Thyroid gland (tissue), 4 donors: Measurements from ENCODE around the gene FTL. TPM values are rescaled to one million over a fixed set of nuclear protein-coding genes. Genes with fewer than 3 reads are reported as not detected.

Experiments
- DNase-seq, 2 donors: peaks; one replicate each; pipeline ENCODE4 v3.0.0-alpha.2; 2019
- H3K27ac ChIP-seq, 3 donors: fragments of 200-600 bp; sonication (generic); 1 replicate in 2 of 3; 2 replicates in 1 of 3; pipeline ENCODE4 v1.5.1; 2016 to 2019; ENCODE audit warnings: mild to moderate bottlenecking in 1 of 3, moderate library complexity in 1 of 3
- H3K27me3 ChIP-seq: fragments of 200-600 bp; sonication (generic); one replicate; pipeline ENCODE4 v1.5.1; 2019
- H3K36me3 ChIP-seq, 2 donors: fragments of 200-600 bp; sonication (generic); one replicate each; pipeline ENCODE4 v1.5.1; 2016 to 2019
- H3K4me1 ChIP-seq, 2 donors: fragments of 200-600 bp; sonication (generic); one replicate each; pipeline ENCODE4 v1.5.1; 2017 to 2019
- H3K4me3 ChIP-seq, 3 donors: fragments of 200-600 bp; sonication (generic); replicated peaks in 1 of 3; 1 replicate in 2 of 3; 2 replicates in 1 of 3; pipeline ENCODE4 v1.5.1; 2016; ENCODE audit warnings: mild to moderate bottlenecking in 1 of 3
- H3K9me3 ChIP-seq: fragments of 200-600 bp; sonication (generic); one replicate; pipeline ENCODE4 v1.5.1; 2017
- CTCF ChIP-seq, 6 experiments: fragments of 200-600 bp in 3 of 6; fragments of 450-650 bp in 3 of 6; sonication (generic) in 3 of 6; IDR thresholded peaks; one replicate each; pipeline ENCODE4 v1.5.1; 2016 to 2019; ENCODE audit warnings: antibody characterized with exemption in 6 of 6, mild to moderate bottlenecking in 2 of 6, inconsistent platforms in 1 of 6, moderate library complexity in 1 of 6
- POLR2A ChIP-seq, 2 donors: fragments of 450-650 bp; IDR thresholded peaks; one replicate each; pipeline ENCODE4 v1.6.1; 2017; ENCODE audit warnings: antibody characterized with exemption in 2 of 2, mild to moderate bottlenecking in 2 of 2, moderate library complexity in 1 of 2
- WGBS, 2 donors: methylation state at CpG; one replicate each; pipeline ENCODE4 v1.1.5; 2017; 5-methylcytosine and 5-hydroxymethylcytosine counted together
- intact Hi-C: fragments of 100-400 bp; cut with DNase I; formaldehyde crosslinking; loops from one replicate; pipeline ENCODE4 v1.15.1; 2023
- total RNA-seq, 4 donors: library from RNA; depleted of rRNA; stranded (reverse); fragments of >200 nt; gene quantifications; one replicate each; pipeline ENCODE4 v1.2.3, GENCODE V29; 2016

Gene FTL
- total RNA-seq, 4 donors from 2014 or later: 5,748 to 12,335 (median 7,175) TPM

- WGBS, 2 donors: 87 to 88% methylated on average over 2 of the region's 2 CpGs
- Histone ChIP-seq H3K4me1 (no peaks in the 10 kb centered on the region), H3K9me3 (no peaks in the 10 kb centered on the region), H3K36me3 (no peaks in the 10 kb centered on the region), H3K4me3 (no peak overlapping the region), H3K27ac (no peak overlapping the region), H3K27me3 (no peaks in the 10 kb centered on the region)
- intact Hi-C loops: no loop called here
- TF ChIP-seq POLR2A (IDR thresholded peaks at IDR 0.05) (no peak), CTCF (IDR thresholded peaks at IDR 0.05) (no peak)
- no peak for DNase-seq
These were observed 19.3 kb upstream of the FTL start for GRCh38 chr19:48945817-48946216.

- H3K27me3 ChIP-seq: no peaks in the 10 kb centered on the region
- 96% methylated on average over 3 of the region's 9 CpGs; no CpG with 5 or more reads in 1 of the 2 donors for WGBS, 2 donors
- DNase-seq: no peak
- no peaks in the 10 kb centered on the region for H3K36me3 ChIP-seq
- H3K27ac ChIP-seq: no peak overlapping the region
- no peaks in the 10 kb centered on the region for H3K9me3 ChIP-seq
- H3K4me3 ChIP-seq: no peak overlapping the region
- intact Hi-C loops: no loop called here
- no peaks in the 10 kb centered on the region for H3K4me1 ChIP-seq
- TF ChIP-seq POLR2A (IDR thresholded peaks at IDR 0.05): no peak
- no peak for TF ChIP-seq CTCF (IDR thresholded peaks at IDR 0.05)
These were observed 18.4 kb upstream of the FTL start for GRCh38 chr19:48946463-48947257.

- no peaks in the 10 kb centered on the region for H3K9me3 ChIP-seq
- TF ChIP-seq POLR2A (IDR thresholded peaks at IDR 0.05) (no peak), CTCF (IDR thresholded peaks at IDR 0.05) (no peak)
- no peak overlapping the region for H3K27ac ChIP-seq
- H3K36me3 ChIP-seq: no peaks in the 10 kb centered on the region
- H3K27me3 ChIP-seq: no peaks in the 10 kb centered on the region
- WGBS, 2 donors: 96 to 100% methylated on average over 3 of the region's 3 CpGs
- DNase-seq: no peak
- H3K4me3 ChIP-seq: no peak overlapping the region
- H3K4me1 ChIP-seq: no peaks in the 10 kb centered on the region
- intact Hi-C loops: no loop called here
These were observed 17.9 kb upstream of the FTL start for GRCh38 chr19:48947258-48947542.

- Histone ChIP-seq H3K27ac (no peak overlapping the region), H3K4me3 (no peak overlapping the region), H3K4me1 (peaks cover under 1 to 4% of the 10 kb centered on the region in 2 donors), H3K9me3 (no peaks in the 10 kb centered on the region), H3K27me3 (no peaks in the 10 kb centered on the region), H3K36me3 (no peaks in the 10 kb centered on the region)
- intact Hi-C loops: loop anchor here (10.0 kb wide), 1 partner anchor 45 kb away; the partner anchor contains the start of gene NUCB1
- TF ChIP-seq CTCF (IDR thresholded peaks at IDR 0.05) (no peak), POLR2A (IDR thresholded peaks at IDR 0.05) (no peak)
- 76 to 78% methylated on average over 3 of the region's 3 CpGs for WGBS, 2 donors
- DNase-seq: no peak
These were observed 14.9 kb upstream of the FTL start for GRCh38 chr19:48950159-48950558.

- intact Hi-C loops: loop anchor here (10.0 kb wide), 1 partner anchor 46 kb away; the partner anchor contains the start of gene NUCB1
- Histone ChIP-seq H3K4me3 (no peak overlapping the region), H3K27me3 (no peaks in the 10 kb centered on the region), H3K36me3 (no peaks in the 10 kb centered on the region), H3K9me3 (no peaks in the 10 kb centered on the region), H3K27ac (no peak overlapping the region), H3K4me1 (peaks cover 8 to 12% of the 10 kb centered on the region in 2 donors)
- TF ChIP-seq CTCF (IDR thresholded peaks at IDR 0.05): no peak
- no peak for TF ChIP-seq POLR2A (IDR thresholded peaks at IDR 0.05)
- DNase-seq: no peak
- 40 to 45% methylated on average over 9 of the region's 9 CpGs for WGBS, 2 donors
These were observed 14.1 kb upstream of the FTL start for GRCh38 chr19:48950830-48951519.
